GDM1 (cell line): ENCODE data around the gene EHMT1.
"Not testable (repeated sequence)": the region's sequence is repeated elsewhere in the genome, so short reads cannot be mapped to it uniquely, and the experiment has no call there.

Source experiments
- DNase-seq: peaks from one replicate; lab custom pipeline; 2025; lab: John Stamatoyannopoulos, UW

The EHMT1 gene

DNA sequence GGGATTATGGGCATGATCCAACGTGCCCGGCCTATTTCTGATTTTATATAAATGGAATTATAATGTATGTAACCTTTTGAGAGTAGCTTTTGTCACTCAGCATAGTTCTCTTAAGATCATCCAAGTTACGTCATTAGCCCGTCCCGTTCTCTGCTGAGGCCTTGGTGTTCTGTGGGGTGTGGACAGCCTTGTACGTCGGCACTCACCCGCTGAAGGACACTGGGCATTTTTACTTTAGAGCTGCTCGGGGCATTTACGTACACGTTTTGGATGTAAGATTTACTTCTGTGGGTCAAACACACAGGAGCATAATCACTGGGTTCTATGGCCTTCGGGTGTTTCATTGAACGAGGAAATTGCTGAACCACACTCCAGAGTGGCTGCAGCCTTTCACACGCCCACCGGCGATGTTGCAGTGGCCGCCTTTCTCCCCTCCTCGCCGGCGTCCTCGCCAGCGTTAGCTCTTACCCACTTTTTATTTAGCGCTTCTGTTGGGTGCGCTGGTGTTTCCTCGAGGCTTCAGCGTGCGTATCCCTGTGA, 101.8 kb downstream of the EHMT1 start:
- no peak for DNase-seq

DNA sequence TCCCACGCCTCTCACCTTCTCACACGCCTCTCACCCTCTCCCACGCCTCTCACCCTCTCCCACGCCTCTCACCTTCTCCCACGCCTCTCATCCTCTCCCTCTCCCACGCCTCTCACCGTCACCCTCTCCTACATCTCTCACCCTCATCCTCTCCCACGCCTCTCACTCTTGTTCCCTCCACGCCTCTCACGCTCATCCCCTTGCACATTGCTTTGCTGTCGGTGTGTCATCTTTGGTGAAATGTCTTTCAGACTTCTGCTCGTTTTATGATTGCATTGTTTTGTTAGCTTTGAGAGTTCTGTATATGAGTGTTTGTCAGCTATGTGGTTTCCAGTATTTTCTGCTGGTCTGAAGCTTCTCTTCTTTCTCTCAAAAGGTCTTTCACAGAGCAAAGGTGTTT, 102.7 kb downstream of the EHMT1 start:
- no peak for DNase-seq

DNA sequence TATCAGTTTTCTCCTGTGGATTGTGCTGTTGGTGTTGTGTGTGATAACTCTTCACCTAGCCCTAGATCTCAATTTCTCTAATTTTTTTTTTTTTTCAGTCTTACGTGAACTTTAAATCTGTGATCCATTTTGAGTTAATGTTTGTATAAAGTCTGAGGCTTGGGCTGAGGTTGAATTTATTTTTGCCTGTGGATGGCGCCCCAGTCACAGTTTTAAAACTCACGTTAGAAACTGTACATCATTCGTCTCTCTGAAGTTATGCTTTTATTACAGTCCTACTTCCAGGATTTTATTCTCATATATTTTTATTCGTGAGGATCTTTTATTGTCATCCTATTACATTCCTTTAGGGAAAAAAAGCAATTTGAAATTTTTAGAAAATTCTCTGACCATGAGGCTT, 103.1 kb downstream of the EHMT1 start:
- no peak for DNase-seq

DNA sequence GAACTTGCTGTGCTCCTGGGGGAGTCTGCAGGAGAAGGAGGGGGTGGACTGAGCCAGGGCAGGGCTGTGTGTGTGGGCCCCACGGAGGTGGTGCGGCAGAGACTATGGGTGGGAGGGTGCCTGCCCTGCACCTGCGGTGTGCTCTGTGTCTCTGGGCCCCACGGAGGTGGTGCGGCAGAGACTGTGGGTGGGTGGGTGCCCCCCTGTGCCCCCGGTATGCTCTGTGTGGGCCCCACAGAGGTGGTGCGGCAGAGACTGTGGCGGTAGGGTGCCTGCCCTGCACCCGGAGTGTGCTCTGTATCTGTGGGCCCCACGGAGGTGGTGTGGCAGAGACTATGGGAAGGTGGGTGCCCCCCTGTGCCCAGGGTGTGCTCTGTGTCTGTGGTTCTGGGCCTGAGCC, 103.7 kb downstream of the EHMT1 start:
- DNase-seq = no peak

DNA sequence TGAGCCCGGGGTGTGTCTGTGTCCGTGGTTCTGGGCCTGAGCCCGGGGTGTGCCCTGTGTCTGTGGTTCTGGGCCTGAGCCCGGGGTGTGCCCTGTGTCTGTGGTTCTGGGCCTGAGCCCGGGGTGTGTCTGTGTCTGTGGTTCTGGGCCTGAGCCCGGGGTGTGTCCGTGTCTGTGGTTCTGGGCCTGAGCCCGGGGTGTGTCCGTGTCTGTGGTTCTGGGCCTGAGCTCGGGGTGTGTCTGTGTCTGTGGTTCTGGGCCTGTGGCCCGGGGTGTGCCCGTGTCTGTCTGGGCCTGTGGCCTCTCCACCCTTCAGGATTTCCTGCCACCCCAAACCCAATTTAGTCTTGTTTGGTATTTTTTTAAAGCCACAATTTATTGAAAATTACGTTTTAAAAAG, 104.6 kb downstream of the EHMT1 start:
- DNase-seq = not testable (repeated sequence)

DNA sequence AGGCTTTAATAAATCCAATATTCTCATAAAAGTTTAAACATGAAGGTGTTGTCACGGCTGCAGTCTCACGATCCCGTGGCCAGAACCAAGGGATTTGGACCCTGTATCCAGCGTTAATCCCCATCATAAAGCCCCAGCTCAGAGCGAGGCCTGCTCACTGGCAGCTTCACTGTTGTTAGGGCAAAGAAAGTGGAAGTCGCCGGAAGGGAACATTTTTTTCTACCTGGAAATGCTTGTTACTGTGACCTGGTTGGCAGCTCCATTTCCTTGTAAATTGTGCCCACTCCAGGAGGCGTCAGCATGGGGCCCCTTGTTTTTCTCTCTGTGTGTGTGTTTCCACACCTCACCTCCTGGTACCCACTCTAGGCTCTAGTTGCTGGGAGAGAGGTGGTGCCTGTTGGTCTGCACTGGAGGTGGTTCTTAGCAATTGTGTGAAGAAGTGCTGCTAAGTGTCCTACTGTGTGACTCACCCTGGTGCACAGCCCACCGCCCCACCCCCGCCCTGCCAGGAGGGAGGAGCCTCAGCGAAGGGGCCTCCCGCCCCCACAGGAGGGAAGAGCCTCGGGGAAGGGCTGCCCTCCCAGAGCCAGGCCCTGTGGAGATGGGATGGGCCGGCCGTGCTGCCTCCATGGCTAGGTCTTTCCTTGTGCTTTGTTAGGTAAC, 105.1 kb downstream of the EHMT1 start:
- no peak for DNase-seq

DNA sequence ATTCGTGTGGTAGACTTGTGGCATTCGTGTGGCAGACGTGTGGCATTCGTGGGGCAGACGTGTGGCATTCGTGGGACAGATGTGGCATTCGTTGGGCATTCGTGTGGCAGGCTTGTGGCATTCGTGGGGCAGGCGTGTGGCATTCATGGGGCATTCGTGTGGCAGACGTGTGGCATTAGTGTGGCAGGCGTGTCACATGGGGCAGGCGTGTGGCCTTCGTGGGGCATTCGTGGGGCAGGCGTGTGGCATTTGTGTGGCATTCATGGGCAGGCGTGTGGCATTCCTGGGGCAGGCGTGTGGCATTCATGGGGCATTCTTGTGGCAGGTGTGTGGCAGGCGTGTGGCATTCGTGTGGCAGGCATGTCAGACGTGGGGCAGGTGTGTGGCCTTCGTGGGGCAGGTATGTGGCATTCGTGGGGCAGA, 106.0 kb downstream of the EHMT1 start:
- no peak for DNase-seq

DNA sequence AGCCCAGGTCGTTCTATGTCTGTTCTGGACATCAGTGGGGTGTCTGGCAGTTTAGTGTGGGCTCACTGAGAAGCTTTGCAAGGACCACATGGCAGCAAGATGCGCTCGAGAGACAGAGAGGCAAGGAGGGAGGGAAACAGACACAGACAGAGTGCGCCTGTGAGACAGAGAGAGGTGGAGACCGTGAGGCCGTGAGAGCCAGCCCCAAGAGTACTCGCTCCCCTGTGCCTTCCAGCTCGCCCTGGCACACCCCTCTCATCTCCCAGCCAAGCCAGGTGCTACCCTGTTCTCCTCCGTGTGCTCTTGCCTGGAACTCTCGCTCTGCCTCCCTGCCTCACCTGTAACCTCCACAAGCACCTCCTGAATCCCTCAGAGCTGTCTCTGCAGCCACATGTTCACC, 106.8 kb downstream of the EHMT1 start:
- DNase-seq = no peak

DNA sequence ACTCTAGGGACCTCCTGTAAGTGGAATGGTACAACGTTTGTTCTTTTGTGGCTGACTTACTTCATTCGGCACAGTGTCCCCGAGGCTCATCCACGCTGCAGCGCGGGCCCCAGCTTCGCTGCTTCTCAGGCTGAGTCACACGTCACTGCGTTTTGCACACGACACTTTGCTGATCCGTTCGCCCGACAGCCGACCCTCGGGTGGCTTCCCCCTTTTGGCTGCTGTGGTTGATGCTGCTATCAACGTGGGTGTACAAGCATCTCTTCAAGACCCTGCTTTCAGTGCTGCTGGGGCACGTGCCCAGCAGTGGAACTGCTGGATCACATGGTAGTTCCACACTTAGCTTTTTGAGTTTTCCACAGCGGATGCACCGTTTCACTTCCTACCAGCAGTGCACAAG, 107.5 kb downstream of the EHMT1 start:
- DNase-seq = not testable (repeated sequence)

DNA sequence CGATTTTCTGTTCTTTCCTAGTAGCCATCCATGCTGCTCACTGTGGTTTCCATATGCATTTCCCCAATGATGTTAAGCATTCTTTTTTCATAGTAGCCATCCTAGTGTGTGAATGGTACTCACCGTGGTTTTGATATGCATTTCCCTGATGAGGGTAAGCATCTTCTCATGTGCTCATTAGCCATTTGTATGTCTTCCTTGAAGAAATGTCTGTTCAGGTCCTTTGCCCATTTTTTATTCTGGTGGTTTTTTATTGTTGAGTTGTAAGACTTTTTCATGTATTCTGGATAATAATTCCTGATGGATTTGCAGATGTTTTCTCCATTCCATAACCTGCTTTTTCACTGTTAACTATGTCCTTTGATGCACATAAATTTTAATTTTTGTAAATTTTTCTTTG, 108.0 kb downstream of the EHMT1 start:
- DNase-seq = no peak

DNA sequence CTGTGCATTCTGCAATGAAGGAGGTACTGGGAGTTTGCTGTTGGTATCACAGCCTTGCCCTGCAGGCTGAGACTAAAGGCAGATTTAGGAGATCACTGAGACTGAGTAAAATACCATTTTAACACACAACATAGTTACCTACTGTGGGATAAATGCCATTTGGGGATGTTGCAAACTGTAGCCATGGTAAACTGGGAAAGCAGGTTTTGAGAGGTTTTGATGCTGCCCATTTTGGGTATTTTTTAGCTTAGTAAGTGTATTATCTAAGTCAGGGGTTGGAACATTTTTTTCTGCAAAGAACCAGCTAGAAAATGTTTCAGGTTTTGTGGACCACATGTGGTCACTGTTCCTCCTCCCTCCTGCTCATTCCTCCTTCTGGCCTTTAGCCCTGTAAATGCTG, 108.9 kb downstream of the EHMT1 start:
- no peak for DNase-seq

DNA sequence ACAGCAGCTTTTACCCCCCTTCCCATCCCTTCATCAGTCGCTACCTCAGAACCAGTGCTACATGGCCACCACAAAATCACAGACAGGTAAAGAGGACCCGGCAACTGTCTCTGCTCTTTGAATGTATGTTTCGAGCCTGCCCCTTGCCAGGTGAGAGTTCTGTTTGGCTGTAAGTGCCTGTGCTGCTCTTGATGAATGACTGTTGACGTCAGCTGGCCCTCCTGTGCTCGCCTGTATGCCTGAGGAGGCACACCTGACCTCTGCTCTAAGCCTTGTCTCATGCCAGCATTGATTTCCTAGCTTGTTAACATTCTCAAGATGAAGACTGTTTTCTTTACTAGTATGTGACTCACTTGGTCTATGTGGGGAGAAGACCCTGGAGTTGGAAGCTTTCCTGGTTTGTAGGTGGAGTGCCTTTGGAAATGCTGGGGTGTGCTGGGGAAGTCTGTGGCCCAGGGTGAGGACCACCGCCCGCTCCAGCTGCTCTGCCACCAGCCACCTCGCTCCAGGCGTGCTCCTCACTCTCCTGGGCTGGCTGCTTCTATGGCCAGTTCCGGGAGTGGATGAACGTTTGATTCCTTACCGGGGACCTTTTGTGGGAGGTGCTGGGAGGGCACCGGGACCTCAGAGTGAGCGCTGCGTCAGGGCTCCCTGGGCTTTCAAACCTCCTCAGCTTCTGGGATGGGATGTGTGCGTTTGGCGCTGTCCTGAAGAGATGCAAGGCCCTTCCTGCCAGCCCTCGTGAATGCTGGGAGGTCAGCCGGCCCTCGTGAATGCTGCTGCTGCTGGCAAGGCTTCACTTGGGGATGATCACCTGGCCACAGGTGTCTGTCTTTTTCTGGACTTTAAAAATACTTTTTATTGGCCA, 109.9 kb downstream of the EHMT1 start:
- DNase-seq = no peak

DNA sequence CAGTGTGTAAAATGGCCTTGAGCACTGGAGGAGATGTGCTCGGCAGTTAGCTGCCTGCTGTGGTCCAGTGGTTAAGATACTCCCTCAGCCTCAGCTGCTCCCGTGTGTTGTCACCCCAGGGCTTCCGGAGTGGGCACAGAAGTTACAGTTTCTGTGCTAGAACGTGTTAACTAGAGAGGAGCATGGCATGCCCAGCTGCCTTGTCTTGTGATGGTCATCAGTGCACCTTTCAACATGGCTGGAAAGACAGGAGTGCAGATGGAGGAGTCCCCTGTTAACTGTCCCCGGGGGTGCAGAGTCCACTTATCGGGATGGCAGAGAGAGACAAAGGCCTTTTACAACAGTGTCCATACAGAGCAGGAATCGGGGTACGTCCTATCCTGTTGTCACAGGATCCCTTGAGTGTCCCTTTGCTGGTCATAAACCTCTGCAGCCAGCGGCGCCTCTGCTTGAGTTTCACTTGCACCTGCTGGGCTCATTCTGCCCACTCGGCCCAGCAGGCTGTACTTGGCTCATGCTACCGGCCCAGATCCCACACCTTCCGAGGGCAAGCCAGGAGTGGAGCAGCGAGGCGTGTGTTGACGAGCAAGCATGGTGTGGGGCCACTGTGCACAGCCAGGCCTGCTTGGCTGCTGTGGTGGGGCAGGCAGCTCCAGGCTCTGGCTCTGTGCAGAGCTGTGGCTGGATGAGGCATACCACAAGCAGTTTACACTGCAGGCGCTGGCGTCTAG, 112.6 kb downstream of the EHMT1 start:
- no peak for DNase-seq

DNA sequence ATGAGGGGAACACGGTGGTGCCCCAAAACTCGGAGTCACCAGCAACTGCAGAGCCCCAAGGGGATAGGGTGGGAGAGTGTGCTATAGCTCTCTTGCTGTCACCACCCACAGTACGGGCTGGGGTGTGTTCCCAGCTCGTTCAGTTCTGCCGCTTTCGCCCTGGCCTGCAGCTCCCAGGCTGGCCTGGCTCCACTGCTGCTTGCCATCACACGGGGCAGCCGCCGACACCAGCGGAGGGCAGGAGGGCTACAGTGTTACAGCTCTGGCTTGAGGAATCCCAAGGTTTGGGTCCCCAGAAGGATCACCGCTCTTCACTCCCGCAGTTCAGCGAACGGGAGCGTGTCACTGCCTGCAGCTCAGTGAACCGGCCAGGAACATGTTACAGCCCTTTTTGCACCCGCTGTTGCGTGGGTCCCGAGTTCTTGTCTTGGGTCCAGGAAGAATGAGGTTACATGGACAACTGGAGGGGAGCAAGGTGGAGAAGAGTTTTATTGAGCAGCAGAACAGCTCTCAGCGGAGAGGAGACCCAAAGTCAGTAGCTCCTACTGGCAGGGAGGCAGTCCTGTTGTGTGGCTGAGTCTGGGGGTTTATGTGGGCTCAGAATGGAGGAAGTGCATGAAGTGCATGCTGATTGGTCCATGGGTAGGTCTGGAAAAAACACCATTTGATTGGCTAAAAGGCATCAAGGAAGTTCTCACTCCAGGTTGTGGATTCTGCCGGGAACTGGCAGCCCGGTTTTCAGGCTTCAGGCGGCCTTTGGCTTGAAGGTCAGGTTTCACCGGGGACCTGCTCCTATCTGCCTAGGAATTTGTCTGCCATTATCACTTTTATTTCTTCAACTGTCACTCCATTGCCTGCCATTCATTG, 113.4 kb downstream of the EHMT1 start:
- no peak for DNase-seq

DNA sequence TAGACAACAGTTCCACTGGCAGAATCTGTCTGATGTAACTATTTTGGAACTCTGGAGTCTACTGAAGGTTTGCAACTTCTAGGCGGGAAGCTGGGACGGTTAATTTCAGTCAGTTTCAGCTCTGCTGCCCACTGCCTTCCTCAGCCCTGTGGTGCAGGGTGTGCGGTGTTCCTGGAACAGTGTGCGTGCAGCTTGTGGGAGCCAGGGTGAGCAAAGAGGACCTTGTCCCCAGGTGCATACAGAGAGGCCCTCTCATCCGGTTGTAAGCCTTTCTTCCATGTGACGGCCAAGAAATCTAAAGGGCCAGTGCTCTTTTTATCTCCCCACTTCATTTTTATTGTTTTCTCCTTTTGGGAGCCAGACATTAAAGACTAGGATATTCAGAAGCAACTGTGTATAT, 114.6 kb downstream of the EHMT1 start:
- no peak for DNase-seq

DNA sequence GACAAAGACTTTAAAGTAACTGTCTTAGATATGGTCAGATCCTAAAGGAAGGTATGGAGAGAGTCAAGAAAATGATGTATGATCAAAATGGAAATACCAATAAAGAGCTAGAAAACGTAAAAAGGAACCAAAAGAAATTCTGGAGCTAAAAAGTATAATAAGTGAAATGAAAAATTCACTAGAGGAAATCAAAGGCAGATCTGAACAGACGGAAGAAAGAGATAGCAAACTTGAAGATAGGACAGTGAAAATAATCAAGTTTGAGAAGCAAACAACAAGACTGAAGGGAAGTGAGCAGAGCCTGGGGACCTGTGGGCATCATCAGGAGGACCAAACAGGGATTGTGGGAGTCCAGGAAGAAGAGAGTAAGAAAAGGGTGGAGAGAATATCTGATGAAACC, 115.4 kb downstream of the EHMT1 start:
- DNase-seq = no peak

DNA sequence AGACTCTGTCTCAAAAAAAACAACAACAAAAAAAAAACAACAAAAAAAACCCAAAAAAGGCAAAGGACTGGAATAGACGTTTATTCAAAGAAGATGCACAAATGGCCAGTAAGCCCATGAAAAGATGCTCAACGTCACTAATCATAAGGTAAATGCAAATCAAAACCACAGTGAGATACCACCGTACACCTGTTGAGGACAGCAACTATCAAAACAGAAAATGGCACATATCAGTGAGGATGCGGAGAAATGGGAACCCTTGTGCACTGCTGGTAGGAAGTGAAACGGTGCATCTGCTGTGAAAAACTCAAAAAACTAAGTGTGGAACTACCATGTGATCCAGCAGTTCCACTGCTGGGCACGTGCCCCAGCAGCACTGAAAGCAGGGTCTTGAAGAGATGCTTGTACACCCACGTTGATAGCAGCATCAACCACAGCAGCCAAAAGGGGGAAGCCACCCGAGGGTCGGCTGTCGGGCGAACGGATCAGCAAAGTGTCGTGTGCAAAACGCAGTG, 119.4 kb downstream of the EHMT1 start:
- DNase-seq = not testable (repeated sequence)

DNA sequence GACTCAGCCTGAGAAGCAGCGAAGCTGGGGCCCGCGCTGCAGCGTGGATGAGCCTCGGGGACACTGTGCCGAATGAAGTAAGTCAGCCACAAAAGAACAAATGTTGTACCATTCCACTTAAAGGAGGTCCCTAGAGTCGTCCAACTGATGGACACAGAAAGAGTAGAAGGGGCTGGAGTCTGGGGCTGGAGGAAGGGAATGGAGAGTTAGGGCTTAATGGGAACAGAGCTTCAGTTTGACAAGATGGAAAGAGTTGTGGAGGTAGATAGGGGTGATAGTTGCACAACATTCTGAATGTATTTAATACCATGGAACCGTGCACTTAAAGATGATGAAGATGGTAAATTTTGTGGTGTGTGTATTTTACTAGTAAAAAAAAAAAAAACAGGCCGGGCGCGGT, 119.9 kb downstream of the EHMT1 start:
- DNase-seq = no peak

DNA sequence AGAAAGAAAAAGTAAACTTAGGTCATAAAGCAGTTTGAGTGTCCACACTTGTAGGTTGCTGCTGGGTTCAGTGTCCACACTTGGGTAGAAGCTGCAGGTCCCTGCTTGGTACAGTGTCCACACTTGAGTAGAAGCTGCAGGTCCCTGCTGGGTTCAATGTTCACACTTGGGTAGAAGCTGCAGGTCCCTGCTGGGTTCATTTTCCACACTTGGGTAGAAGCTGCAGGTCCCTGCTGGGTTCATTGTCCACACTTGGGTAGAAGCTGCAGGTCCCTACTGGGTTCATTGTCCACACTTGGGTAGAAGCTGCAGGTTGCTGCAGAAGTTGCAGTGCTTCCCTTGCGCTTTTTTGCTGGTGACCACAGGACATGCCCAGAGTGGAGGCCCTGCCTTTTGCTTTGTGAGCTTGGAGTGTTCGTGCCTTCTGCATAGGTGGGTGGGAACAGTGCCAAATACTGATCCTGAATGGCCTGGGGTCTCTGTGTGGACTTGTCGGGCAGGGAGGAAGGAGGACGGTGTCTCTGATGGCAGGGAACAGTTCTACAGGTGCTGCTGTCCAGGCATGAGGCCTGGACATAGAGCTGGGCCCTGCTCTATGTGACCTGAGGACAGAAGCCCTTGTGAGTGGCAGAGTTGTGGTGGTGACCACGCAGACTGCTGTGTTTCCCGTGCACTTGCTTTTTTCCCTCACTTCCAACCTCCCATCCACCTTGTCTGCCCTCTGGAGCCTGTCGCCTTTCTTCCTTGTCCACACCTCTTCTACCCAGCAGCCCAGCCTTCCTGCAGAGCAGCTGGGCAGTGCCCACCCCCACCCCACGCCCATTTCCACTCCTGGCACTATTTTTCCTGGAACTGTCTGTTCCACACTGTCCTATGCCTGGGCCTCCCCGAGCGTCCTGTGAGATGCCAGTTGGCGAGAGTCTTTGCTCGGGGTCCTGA, 120.8 kb downstream of the EHMT1 start:
- DNase-seq = no peak

DNA sequence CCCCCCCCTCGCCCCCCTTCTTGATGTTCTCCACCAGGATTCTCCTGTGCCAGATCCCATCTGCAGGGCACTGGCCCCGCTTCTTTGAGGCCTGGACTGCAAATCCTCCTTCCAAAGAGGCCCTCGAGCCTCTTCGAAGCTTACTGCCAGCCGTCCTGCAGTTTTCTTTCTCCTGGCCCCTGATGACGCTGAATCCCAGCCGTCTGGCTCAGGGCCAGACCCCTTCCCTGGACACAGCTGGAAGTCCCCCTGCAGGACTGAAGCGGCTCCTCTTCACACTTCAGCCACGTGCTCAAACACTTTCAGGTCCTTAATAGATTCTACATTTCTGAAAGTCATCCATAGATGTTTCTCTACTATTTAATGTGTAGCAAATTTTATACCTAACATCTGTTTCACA, 121.5 kb downstream of the EHMT1 start:
- DNase-seq = no peak
